Heart left ventricle (tissue), 13 donors: Measurements from ENCODE around the gene TAL2.

Experiments used
- CTCF ChIP-seq, 12 donors: fragments of 200-600 bp; sonication (generic) in 4 of 12; IDR thresholded peaks; one replicate each; pipeline versions ENCODE4 v1.5.0 to v1.8.0; 2018 to 2022; ENCODE audit warnings: antibody characterized with exemption in 12 of 12, mild to moderate bottlenecking in 5 of 12
- POLR2A ChIP-seq, 2 donors: fragments of 450-650 bp; IDR thresholded peaks; one replicate each; pipeline ENCODE4 v1.6.1; 2017; ENCODE audit warnings: antibody characterized with exemption in 2 of 2, mild to moderate bottlenecking in 2 of 2, moderate library complexity in 2 of 2
- donor health status: ischemic (EF 13 %, LVEDD 7.1; RV severe dilation, severe dysfunction).
- donor health status: DM: no; HTN: yes; CAD: no.
- donor health status: DM: no; HTN: no; CAD: no.
- donor health status: ischemic (EF 25% LVEDD 6.9; RV normal size, moderate dysfunction).
- donor health status: ischemic (EF 25% LVEDD 5.7; RV mildly dilated, moderate dysfunction).
- donor health status: ischemic (EF 35%, LVEDD 5.7; RV mildly dilated, moderate dysfunction).
- donor health status: nonischemic (EF 11% LVEDD 7.7; RV severe dilation, severe dysfunction).
- donor health status: DM: yes; HTN: yes; CAD: no.
- donor health status: PGD.
- donor health status: ischemic (EF 29% LVEDD 5.4; RV normal size, mild dysfunction).
- donor health status: nonischemic (EF 23%, LVEDD 6.1; RV moderate dilation, normal function).

GRCh38 chr9:105667867-105668266 is 5.6 kb downstream of the TAL2 start:
- TF ChIP-seq CTCF (IDR thresholded peaks at IDR 0.05): no peak
- no peak for TF ChIP-seq POLR2A (IDR thresholded peaks at IDR 0.05)
